ENCODE data around the gene OR52K1.
A peak's percentile ranks its signal among the peaks of the same experiment; 100 is the strongest.
"Not testable (repeated sequence)": the region's sequence is repeated elsewhere in the genome, so short reads cannot be mapped to it uniquely, and the experiment has no call there.

Gene OR52K1

DNA sequence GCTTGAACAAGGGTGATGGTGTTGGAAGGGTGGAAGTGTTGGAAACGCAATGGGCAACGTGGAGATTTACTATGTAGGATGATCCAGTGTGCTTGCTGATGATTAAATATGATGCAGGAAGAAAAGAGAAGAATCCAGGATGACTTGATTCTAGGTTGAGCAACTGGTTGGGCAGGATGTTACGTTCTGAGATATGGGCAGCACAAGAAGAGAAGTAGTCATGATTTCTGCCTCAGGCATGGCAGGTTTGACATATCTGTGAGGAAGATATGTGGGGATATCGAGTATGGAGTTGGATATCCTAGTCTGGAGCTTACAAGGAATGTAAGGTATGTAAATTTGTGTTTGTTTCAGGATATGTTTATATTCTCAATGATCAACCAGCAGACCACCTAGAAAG is 1.9 kb downstream of the OR52K1 start:
- no peak overlapping the region for H3K4me3 ChIP-seq (ENCODE audit: low read length)
- peak; percentile 94 for DNase-seq (ENCODE audit: low read depth)
- TF ChIP-seq, protein P1, sequence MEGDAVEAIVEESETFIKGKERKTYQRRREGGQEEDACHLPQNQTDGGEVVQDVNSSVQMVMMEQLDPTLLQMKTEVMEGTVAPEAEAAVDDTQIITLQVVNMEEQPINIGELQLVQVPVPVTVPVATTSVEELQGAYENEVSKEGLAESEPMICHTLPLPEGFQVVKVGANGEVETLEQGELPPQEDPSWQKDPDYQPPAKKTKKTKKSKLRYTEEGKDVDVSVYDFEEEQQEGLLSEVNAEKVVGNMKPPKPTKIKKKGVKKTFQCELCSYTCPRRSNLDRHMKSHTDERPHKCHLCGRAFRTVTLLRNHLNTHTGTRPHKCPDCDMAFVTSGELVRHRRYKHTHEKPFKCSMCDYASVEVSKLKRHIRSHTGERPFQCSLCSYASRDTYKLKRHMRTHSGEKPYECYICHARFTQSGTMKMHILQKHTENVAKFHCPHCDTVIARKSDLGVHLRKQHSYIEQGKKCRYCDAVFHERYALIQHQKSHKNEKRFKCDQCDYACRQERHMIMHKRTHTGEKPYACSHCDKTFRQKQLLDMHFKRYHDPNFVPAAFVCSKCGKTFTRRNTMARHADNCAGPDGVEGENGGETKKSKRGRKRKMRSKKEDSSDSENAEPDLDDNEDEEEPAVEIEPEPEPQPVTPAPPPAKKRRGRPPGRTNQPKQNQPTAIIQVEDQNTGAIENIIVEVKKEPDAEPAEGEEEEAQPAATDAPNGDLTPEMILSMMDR (IDR thresholded peaks at IDR 0.05; ENCODE audit: insufficient read depth, low read depth, low read length, missing control alignments), result no peak

DNA sequence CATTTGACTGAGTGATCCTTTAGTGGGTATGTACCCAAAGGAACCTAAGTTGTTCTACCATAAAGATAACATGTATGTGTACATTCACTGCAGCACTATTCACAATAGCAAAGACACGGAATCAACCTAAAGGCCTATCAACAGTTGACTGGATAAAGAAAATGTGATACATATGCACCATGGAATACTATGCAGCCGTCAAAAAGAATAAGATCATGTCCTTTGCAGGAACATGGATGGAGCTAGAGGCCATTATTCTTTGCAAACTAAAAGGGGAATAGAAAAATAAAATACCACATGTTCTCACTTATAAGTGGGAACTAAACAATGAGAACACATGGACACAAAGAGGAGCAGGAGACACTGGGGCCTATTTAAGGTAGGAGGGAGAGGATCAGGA is 9.0 kb downstream of the OR52K1 start:
- H3K4me3 ChIP-seq (ENCODE audit: low read length); DNase-seq (ENCODE audit: low read depth): not testable (repeated sequence)

DNA sequence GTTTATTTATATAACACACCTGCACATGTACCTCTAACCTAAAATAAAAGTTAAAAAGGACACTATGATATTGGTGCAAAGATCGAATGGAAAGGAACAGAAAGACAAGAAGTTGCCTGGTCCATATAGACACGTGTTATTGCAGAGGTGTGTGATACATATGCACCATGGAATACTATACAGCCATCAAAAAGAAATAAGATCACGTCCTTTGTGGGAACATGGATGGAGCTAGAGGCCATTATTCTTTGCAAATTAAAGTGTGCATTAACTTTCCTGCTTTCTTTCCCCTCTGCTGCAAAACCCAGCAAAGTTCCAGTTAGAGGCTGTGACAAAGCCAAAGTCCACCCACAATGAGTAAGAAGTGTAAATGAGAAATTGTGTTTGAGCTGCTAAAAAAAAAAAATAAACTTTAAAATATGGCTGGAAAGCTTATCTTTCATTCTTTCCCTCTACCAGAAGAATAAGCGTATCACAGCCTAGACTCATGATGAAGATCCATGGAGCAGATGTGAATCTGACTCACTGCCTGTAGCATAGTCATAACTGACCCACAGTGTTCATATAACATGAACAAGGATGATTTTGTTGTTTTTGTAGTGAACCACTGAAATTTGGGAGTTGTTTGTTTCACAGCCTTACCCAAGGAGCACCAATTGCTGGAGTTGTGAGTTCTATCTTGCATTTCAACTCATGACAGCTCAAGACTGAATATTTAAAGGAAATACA is 9.6 kb downstream of the OR52K1 start:
- no peak overlapping the region for H3K4me3 ChIP-seq (ENCODE audit: low read length)
- TF ChIP-seq, protein P1 (IDR thresholded peaks at IDR 0.05; ENCODE audit: insufficient read depth, low read depth, low read length, missing control alignments), result no peak
- DNase-seq (ENCODE audit: low read depth), result no peak

DNA sequence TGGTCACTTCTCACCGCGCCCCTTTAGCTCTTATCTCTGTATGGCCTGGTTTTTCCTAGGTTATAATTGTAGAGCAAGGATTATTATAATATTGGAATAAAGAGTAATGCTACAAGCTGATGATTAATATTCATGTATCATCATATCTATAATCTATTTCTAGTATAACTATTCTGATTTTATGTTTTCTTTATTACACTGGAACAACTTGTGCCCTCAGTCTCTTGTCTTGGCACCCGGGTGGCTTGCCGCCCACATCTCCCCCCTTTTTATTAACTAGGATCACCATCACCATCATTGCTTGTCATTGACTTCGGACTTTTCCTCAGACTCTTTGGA is 11.0 kb downstream of the OR52K1 start:
- no peak for DNase-seq (ENCODE audit: low read depth)
- TF ChIP-seq, protein P1 (IDR thresholded peaks at IDR 0.05; ENCODE audit: insufficient read depth, low read depth, low read length, missing control alignments), result no peak
- H3K4me3 ChIP-seq (ENCODE audit: low read length), result no peak overlapping the region

DNA sequence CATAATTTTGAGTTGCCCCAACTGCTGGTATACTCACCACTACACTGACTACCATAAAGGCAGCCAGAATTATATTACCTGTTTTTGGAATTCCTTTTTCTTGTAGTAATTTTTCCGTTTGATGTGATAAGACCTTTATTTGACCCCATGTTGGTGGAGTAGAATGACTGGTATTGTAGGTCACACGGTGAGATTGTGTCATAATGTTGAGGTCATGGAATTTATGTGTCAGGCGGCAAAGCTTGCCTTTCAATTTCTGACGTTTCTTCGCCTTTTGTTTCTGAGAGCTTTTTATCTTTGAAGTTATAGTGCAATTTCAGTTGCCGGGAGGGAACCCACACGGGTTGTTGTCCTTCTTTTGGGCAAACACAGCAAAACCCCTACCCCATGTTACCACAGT is 13.0 kb downstream of the OR52K1 start:
- TF ChIP-seq, protein P1 (IDR thresholded peaks at IDR 0.05; ENCODE audit: insufficient read depth, low read depth, low read length, missing control alignments), result no peak
- no peak overlapping the region for H3K4me3 ChIP-seq (ENCODE audit: low read length)
- peak; percentile 27 for DNase-seq (ENCODE audit: low read depth)

DNA sequence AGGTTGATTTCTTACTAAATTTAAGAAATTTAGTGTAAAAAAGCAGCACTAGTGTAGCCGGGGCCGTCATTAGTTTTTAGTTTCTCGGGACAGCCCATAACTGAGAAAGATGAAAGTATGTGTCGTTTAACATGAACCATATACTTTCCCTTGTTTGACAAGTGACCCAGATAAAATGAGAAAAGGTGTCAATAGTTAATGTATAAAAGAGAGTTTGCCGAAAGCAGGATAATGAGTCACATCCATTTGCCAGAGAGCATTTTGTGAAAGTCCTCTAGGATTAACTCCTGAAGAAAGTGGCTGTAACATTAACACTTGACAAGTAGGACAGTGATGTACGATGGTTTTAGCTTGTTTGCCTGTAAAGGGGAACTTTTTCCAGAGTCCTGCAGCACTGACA is 13.5 kb downstream of the OR52K1 start:
- TF ChIP-seq, protein P1 (IDR thresholded peaks at IDR 0.05; ENCODE audit: insufficient read depth, low read depth, low read length, missing control alignments), result no peak
- no peak for DNase-seq (ENCODE audit: low read depth)
- H3K4me3 ChIP-seq (ENCODE audit: low read length), result no peak overlapping the region

DNA sequence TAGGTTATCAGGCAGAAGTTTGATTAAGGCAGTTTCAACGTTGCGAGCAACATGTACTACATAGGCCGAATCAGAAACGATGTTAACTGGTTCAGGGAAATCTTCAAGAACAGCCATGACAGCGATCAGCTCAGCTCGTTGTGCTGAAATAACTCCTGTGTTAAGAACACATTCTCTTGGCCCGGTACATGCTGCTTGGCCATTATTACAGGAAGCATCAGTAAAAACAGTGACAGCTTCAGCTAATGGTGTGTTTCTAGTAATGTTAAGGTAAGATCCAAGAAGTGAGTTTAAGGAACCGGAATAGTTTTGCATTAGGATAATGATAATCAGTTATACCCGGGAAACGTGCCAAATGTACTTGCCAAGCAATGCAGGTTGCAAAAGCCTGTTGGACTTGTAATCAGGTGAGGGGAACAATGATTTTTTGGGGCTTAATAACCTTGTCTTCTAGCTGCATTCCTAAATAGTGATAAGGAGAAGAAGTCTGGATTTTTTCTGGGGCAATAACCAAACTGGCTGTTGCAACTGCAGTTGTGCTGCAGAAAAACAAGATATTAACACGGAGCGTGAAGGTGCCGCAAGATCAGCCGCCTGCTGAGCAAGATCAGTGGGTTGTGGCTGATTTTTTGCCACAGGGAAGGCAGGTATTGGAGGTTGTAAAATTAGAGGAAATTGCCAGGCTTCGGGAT is 14.3 kb downstream of the OR52K1 start:
- H3K4me3 ChIP-seq (ENCODE audit: low read length), result no peak overlapping the region
- TF ChIP-seq, protein P1 (IDR thresholded peaks at IDR 0.05; ENCODE audit: insufficient read depth, low read depth, low read length, missing control alignments), result no peak
- DNase-seq (ENCODE audit: low read depth), result peak; percentile 50
